ENCODE data around the gene CYB561A3. TPM values are rescaled to one million over a fixed set of nuclear protein-coding genes. Genes with fewer than 3 reads are reported as not detected.

The CYB561A3 gene
- total and polyA plus RNA-seq, 2 experiments from 2014 or later: 9.8 to 30.8 TPM

GRCh38 chr11:61361741-61362541 is at the start of gene CYB561A3, which contains the start of gene TMEM138 (continued):
- no peak for TF ChIP-seq CTCF (conservative IDR thresholded peaks at IDR 0.05; ENCODE audit: low read depth in 2 of 2)

- Mint-ChIP-seq H3K4me3 (no peak overlapping the region), H3K9me3 (no peaks in the 10 kb centered on the region; the same call in 2 of the 3 replicates), H3K36me3 (ENCODE audit: low read depth) (peaks cover 94% of the 10 kb centered on the region), H3K4me1 (no peaks in the 10 kb centered on the region), H3K27me3 (ENCODE audit: insufficient read depth, low read depth, poor library complexity) (no peaks in the 10 kb centered on the region), H3K27ac (no peak overlapping the region)
- no peak overlapping the region for H3K4me2 ChIP-seq
- no peak overlapping the region for H2AFZ ChIP-seq
- TF ChIP-seq CTCF (conservative IDR thresholded peaks at IDR 0.05; ENCODE audit: low read depth in 2 of 2): no peak
- TF ChIP-seq POLR2AphosphoS5 (IDR thresholded peaks at IDR 0.05; ENCODE audit: low read depth): no peak
- TF ChIP-seq EZH2 (IDR thresholded peaks at IDR 0.05; ENCODE audit: low read depth, unreplicated experiment): no peak
- TF ChIP-seq ZNF331 (CRISPR knock-in tag; IDR thresholded peaks at IDR 0.05; ENCODE audit: low read depth): no peak
- TF ChIP-seq ETS1 (IDR thresholded peaks at IDR 0.05): no peak
- no peak for TF ChIP-seq ZNF114 (CRISPR knock-in tag; IDR thresholded peaks at IDR 0.05)
- TF ChIP-seq JUNB (IDR thresholded peaks at IDR 0.05; ENCODE audit: unreplicated experiment): no peak
- TF ChIP-seq STAT1 (IDR thresholded peaks at IDR 0.05; ENCODE audit: unreplicated experiment): no peak
- no peaks in the 10 kb centered on the region for H3K27me3 ChIP-seq (ENCODE audit: insufficient read depth)
- peaks cover 35% of the 10 kb centered on the region for H3F3A ChIP-seq (replicated peaks; ENCODE audit: low read depth)
- no peak overlapping the region for H3K4me3 ChIP-seq
- no peak for DNase-seq (ENCODE audit: low spot score)
- H3K4me1 ChIP-seq (ENCODE audit: insufficient read depth): no peaks in the 10 kb centered on the region
- no peaks in the 10 kb centered on the region for H3K79me2 ChIP-seq (replicated peaks; ENCODE audit: insufficient read depth)
- H3K27ac ChIP-seq (ENCODE audit: low read depth): no peak overlapping the region
- peaks cover 49% of the 10 kb centered on the region for H4K20me1 ChIP-seq (replicated peaks; ENCODE audit: insufficient read depth)
- no peaks in the 10 kb centered on the region for H3K9me2 ChIP-seq (ENCODE audit: insufficient read depth)
- peaks cover 79% of the 10 kb centered on the region for H3K36me3 ChIP-seq (ENCODE audit: insufficient read depth)
- ATAC-seq: no peak
Measured at GRCh38 chr11:61406991-61407728, 45.5 kb upstream of the CYB561A3 start.

All from GM23338 (cell line).